Esophagus squamous epithelium (tissue), 5 donors: Measurements from ENCODE around the gene NOSIP. TPM values are rescaled to one million over a fixed set of nuclear protein-coding genes. Genes with fewer than 3 reads are reported as not detected.
A peak's percentile ranks its signal among the peaks of the same experiment; 100 is the strongest.

Experiments used
- DNase-seq: peaks from one replicate; lab custom pipeline; 2025; lab: John Stamatoyannopoulos, UW
- H3K27ac ChIP-seq, 4 donors: fragments of 200-600 bp; sonication (generic); one replicate each; pipeline ENCODE4 v1.5.1; 2016 to 2019; ENCODE audit warnings: mild to moderate bottlenecking in 1 of 4
- H3K27me3 ChIP-seq, 4 donors: fragments of 200-600 bp; sonication (generic); 1 replicate in 3 of 4; 2 replicates in 1 of 4; pipeline versions ENCODE4 v1.5.1 to v1.6.0; 2017 to 2021; ENCODE audit warnings: antibody characterized with exemption in 1 of 4
- H3K36me3 ChIP-seq, 3 donors: fragments of 200-600 bp; sonication (generic); one replicate each; pipeline ENCODE4 v1.5.1; 2016 to 2019
- H3K4me1 ChIP-seq, 3 donors: fragments of 200-600 bp; sonication (generic); one replicate each; pipeline ENCODE4 v1.5.1; 2017 to 2019
- H3K4me3 ChIP-seq, 4 donors: fragments of 200-600 bp; sonication (generic); 1 replicate in 3 of 4; 2 replicates in 1 of 4; pipeline ENCODE4 v1.5.1; 2016 to 2019; ENCODE audit warnings: mild to moderate bottlenecking in 2 of 4, moderate library complexity in 1 of 4
- H3K9me3 ChIP-seq, 3 donors: fragments of 200-600 bp; sonication (generic); one replicate each; pipeline ENCODE4 v1.5.1; 2016 to 2019
- CTCF ChIP-seq, 6 experiments: fragments of 450-650 bp in 4 of 6; fragments of 200-600 bp in 2 of 6; sonication (generic) in 2 of 6; IDR thresholded peaks; one replicate each; pipeline ENCODE4 v1.5.1; 2016 to 2019; ENCODE audit warnings: antibody characterized with exemption in 6 of 6, mild to moderate bottlenecking in 4 of 6, moderate library complexity in 4 of 6
- POLR2A ChIP-seq, 4 donors: fragments of 450-650 bp; IDR thresholded peaks; one replicate each; pipeline ENCODE4 v1.6.1; 2017; ENCODE audit warnings: antibody characterized with exemption in 4 of 4, mild to moderate bottlenecking in 4 of 4, moderate library complexity in 3 of 4
- WGBS, 2 donors: methylation state at CpG; one replicate each; pipeline ENCODE4 v1.1.5; 2018; 5-methylcytosine and 5-hydroxymethylcytosine counted together
- intact Hi-C: fragments of 100-400 bp; cut with DNase I; formaldehyde crosslinking; loops from one replicate; pipeline ENCODE4 v1.15.0; 2022
- total RNA-seq, 4 donors: library from RNA; depleted of rRNA; stranded (reverse); fragments of >200 nt; gene quantifications; one replicate each; pipeline ENCODE4 v1.1.0, GENCODE V29; 2016
- donor health status: DM: yes; HTN: yes; CAD: no.

Gene NOSIP
- total RNA-seq, 4 donors from 2014 or later = 37.8 to 50.7 (median 40.2) TPM

- WGBS, 2 donors = 87 to 93% methylated on average over 25 to 31 of the region's 53 CpGs
- DNase-seq = no peak
- Histone ChIP-seq H3K27ac (peak overlapping the region in 3 of 4 donors; percentile 69 to 90 (median 86)), H3K36me3 (peaks cover 17 to 62% (median 21%) of the 10 kb centered on the region in 3 donors), H3K4me1 (peaks cover 14 to 54% (median 15%) of the 10 kb centered on the region in 3 donors), H3K27me3 (no peaks in the 10 kb centered on the region), H3K4me3 (no peak overlapping the region), H3K9me3 (no peaks in the 10 kb centered on the region)
- intact Hi-C loops = no loop called here
- TF ChIP-seq CTCF (IDR thresholded peaks at IDR 0.05) (no peak), POLR2A (IDR thresholded peaks at IDR 0.05) (no peak)
Measured at GRCh38 chr19:49555600-49556411, 24.6 kb downstream of the NOSIP start.

GRCh38 chr19:49554701-49555181 is 25.6 kb downstream of the NOSIP start:
- peaks cover 17 to 52% (median 21%) of the 10 kb centered on the region in 3 donors for H3K36me3 ChIP-seq
- no peak overlapping the region for H3K4me3 ChIP-seq
- no peaks in the 10 kb centered on the region for H3K9me3 ChIP-seq
- no peak for DNase-seq
- peaks cover 14 to 44% (median 15%) of the 10 kb centered on the region in 3 donors for H3K4me1 ChIP-seq
- no peaks in the 10 kb centered on the region for H3K27me3 ChIP-seq
- peak overlapping the region; percentile 79 to 90 (median 86) for H3K27ac ChIP-seq
- 50 to 61% methylated on average over 10 to 17 of the region's 17 CpGs for WGBS, 2 donors
- TF ChIP-seq POLR2A (IDR thresholded peaks at IDR 0.05) (no peak), CTCF (IDR thresholded peaks at IDR 0.05) (no peak)
- intact Hi-C loops = no loop called here

GRCh38 chr19:49553451-49554271 is 26.7 kb downstream of the NOSIP start:
- 43 to 47% methylated on average over 9 to 10 of the region's 10 CpGs for WGBS, 2 donors
- DNase-seq = no peak
- intact Hi-C loops = no loop called here

GRCh38 chr19:49552749-49553148 is 27.6 kb downstream of the NOSIP start:
- no peak for DNase-seq
- Histone ChIP-seq H3K4me3 (no peak overlapping the region), H3K4me1 (peaks cover 14 to 42% (median 15%) of the 10 kb centered on the region in 3 donors), H3K36me3 (peaks cover 9 to 32% (median 17%) of the 10 kb centered on the region in 3 donors), H3K27ac (peak overlapping the region in 3 of 4 donors; percentile 6 to 90 (median 38)), H3K27me3 (no peaks in the 10 kb centered on the region), H3K9me3 (no peaks in the 10 kb centered on the region)
- 68 to 88% methylated on average over 9 to 11 of the region's 11 CpGs for WGBS, 2 donors
- intact Hi-C loops = no loop called here
- TF ChIP-seq CTCF (IDR thresholded peaks at IDR 0.05) (no peak), POLR2A (IDR thresholded peaks at IDR 0.05) (no peak)

More at GRCh38 chr19:49553451-49554271, 26.7 kb downstream of the NOSIP start:
- H3K9me3 ChIP-seq = no peaks in the 10 kb centered on the region
- no peak overlapping the region for H3K4me3 ChIP-seq
- peaks cover 9 to 41% (median 21%) of the 10 kb centered on the region in 3 donors for H3K36me3 ChIP-seq
- TF ChIP-seq POLR2A (IDR thresholded peaks at IDR 0.05) = no peak
- peak in 2 of 6 experiments; percentile 9 to 38 for TF ChIP-seq CTCF (IDR thresholded peaks at IDR 0.05)
- H3K4me1 ChIP-seq = peaks cover 14 to 42% (median 15%) of the 10 kb centered on the region in 3 donors
- peak overlapping the region; percentile 79 to 90 (median 86) for H3K27ac ChIP-seq
- H3K27me3 ChIP-seq = no peaks in the 10 kb centered on the region
